ENCODE data around the gene PLAAT3. TPM values are rescaled to one million over a fixed set of nuclear protein-coding genes. Genes with fewer than 3 reads are reported as not detected.

PLAAT3 gene
- total RNA-seq, 4 donors from 2014 or later, result 0.57 to 15.4 (median 4.5) TPM

DNA sequence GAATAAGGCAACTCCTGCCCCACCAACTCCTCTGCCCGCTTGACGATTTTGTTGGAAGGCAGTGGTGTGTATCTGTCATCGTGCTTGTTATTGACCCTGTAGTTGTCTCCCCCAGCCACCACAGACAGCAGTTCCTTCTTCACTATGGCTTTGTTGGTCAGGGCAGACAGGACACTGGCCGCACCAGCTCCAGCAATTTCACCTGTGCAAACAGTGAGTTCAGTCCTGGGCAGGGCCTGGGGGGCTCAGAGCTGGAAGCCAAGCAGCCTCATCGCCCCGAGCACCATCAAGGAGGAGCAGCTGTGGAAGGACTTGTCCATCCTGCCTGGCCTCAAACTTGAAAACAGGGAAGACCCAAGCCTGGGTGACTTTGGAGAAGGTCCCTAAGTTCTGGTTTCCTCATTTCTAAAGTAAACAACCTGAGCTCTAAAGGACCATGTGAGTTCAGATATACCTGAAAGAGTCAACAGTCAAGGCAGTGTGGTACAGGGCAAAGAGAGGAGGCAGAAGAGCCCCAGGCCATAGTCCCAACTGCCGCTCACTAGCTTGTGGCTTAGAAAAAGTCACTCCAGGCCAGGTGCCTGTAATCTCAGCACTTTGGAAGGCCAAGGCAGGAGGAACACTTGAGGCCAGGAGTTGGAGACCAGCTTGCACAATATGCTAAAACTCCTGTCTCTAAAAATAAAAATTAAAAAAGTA lies 55.6 kb downstream of the PLAAT3 start:
- WGBS, 2 donors, result 89 to 96% methylated on average over 4 of the region's 7 CpGs
- intact Hi-C loops (cut with DNase I), result no loop called here
- TF ChIP-seq, protein P1, sequence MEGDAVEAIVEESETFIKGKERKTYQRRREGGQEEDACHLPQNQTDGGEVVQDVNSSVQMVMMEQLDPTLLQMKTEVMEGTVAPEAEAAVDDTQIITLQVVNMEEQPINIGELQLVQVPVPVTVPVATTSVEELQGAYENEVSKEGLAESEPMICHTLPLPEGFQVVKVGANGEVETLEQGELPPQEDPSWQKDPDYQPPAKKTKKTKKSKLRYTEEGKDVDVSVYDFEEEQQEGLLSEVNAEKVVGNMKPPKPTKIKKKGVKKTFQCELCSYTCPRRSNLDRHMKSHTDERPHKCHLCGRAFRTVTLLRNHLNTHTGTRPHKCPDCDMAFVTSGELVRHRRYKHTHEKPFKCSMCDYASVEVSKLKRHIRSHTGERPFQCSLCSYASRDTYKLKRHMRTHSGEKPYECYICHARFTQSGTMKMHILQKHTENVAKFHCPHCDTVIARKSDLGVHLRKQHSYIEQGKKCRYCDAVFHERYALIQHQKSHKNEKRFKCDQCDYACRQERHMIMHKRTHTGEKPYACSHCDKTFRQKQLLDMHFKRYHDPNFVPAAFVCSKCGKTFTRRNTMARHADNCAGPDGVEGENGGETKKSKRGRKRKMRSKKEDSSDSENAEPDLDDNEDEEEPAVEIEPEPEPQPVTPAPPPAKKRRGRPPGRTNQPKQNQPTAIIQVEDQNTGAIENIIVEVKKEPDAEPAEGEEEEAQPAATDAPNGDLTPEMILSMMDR (IDR thresholded peaks at IDR 0.05), result no peak
- no peak for TF ChIP-seq POLR2A (IDR thresholded peaks at IDR 0.05)
- Histone ChIP-seq H3K36me3 (no peaks in the 10 kb centered on the region), H3K27me3 (no peaks in the 10 kb centered on the region), H3K4me1 (peaks cover 5 to 20% (median 8%) of the 10 kb centered on the region in 3 donors), H3K4me3 (no peak overlapping the region), H3K27ac (no peak overlapping the region), H3K9me3 (no peaks in the 10 kb centered on the region)
- no peak for DNase-seq

DNA sequence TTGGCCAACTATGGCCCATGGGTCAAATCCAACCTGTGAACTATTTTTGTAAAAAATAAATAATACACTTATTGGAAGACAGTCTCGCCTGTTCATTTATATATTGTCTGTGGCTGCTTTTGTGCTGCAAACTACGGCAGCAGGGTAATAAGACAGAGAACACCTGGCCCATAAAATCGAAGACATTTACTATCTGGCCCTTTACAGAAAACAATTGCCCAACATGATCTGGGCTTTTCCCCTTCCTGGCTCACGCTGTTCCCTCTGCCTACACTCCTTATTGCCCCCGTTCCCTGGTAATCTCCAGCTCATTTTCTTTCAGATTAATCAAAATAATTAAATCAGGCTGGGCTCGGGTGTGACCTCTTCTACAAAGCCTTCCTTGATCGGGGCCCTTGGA lies 56.7 kb downstream of the PLAAT3 start:
- TF ChIP-seq POLR2A (IDR thresholded peaks at IDR 0.05), result no peak
- TF ChIP-seq, protein P1 (IDR thresholded peaks at IDR 0.05), result no peak

DNA sequence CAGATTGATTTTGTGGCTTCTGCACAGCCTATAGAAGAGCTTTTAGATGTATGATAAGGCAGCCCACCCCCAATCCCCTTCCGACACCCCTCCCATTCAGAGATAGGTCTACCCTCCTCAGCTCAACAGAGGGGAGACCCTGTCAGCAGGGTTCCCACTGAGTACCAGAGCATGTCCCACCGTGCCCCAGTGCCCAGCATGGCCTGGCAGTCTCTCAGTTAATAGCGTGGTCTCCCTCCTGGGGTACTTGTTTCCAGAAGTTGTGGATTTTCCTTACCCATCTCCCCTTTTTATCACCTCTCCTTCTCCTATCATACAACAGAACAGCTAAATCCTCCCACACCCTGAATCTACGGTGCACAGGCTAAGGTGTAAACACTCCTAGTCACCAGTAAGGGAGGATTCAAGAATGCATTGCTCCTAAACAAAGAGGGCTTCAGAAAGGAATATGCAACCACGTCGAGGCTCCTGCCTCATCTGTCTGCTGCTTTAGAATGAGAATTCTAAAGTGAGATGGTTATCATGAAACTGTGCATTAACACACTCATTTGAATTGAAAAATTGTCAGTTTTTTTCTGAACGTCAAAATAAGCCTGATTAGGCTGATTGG lies 57.7 kb downstream of the PLAAT3 start:
- H3K27ac ChIP-seq, result no peak overlapping the region
- H3K36me3 ChIP-seq, result no peaks in the 10 kb centered on the region
- H3K9me3 ChIP-seq, result no peaks in the 10 kb centered on the region
- TF ChIP-seq, protein P1 (IDR thresholded peaks at IDR 0.05), result no peak
- no peak for TF ChIP-seq POLR2A (IDR thresholded peaks at IDR 0.05)
- H3K4me1 ChIP-seq, result peaks cover 5 to 31% (median 8%) of the 10 kb centered on the region in 3 donors
- no peaks in the 10 kb centered on the region for H3K27me3 ChIP-seq
- H3K4me3 ChIP-seq, result no peak overlapping the region
- DNase-seq, result no peak
- intact Hi-C loops (cut with DNase I), result no loop called here
- WGBS, 2 donors, result 72 to 82% methylated on average over 6 to 7 of the region's 7 CpGs

More for the DNA sequence above, 56.7 kb downstream of the PLAAT3 start:
- H3K4me3 ChIP-seq, result no peak overlapping the region
- intact Hi-C loops (cut with DNase I), result no loop called here
- peaks cover 5 to 30% (median 8%) of the 10 kb centered on the region in 3 donors for H3K4me1 ChIP-seq
- no peaks in the 10 kb centered on the region for H3K36me3 ChIP-seq
- H3K27me3 ChIP-seq, result no peaks in the 10 kb centered on the region
- 64 to 67% methylated on average over 7 of the region's 7 CpGs for WGBS, 2 donors
- H3K27ac ChIP-seq, result no peak overlapping the region
- no peaks in the 10 kb centered on the region for H3K9me3 ChIP-seq
- DNase-seq, result no peak

DNA sequence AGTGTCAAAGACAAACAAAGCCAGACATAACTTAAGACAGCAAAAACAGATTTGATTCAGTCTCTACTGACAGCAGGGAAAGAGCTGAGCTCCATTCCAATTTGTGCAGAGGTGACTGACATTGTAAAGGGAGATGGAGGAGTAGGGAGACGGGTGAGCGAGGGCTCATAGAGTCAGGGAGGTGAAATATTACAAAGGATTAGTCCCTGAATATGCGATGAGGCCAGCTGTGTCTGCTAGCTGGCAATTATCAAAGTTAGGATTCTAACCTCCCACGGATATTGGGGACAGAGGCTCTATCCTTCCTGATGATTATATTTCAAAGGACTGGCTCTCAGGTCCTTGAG lies 59.4 kb downstream of the PLAAT3 start:
- 70 to 78% methylated on average over 4 of the region's 4 CpGs for WGBS, 2 donors
- H3K4me1 ChIP-seq, result peaks cover 0 to 16% (median 0%) of the 10 kb centered on the region in 3 donors
- no peak for TF ChIP-seq POLR2A (IDR thresholded peaks at IDR 0.05)
- TF ChIP-seq, protein P1 (IDR thresholded peaks at IDR 0.05), result no peak
- no peaks in the 10 kb centered on the region for H3K9me3 ChIP-seq
- DNase-seq, result no peak
- H3K36me3 ChIP-seq, result no peaks in the 10 kb centered on the region
- H3K27me3 ChIP-seq, result no peaks in the 10 kb centered on the region
- H3K27ac ChIP-seq, result no peak overlapping the region
- intact Hi-C loops (cut with DNase I), result no loop called here
- no peak overlapping the region for H3K4me3 ChIP-seq

DNA sequence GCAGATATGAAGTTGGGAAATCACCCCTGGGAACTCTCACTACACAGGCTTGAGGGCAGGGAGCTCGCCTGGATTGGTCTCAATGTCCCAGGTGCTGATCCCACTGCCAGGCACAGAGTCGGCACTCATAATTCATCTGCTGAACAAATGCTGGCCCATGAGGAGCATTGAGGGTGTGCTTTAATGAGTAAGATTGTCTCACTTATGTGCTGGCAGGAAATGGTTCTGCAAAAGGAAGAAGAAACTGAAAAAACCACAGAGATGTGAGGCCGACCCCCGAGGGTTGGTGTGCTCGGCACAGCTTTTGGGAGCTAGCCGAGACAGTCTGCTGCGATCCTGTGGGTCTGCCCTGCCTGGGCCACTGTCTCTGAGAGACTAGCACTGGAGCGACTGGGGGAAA lies 60.5 kb downstream of the PLAAT3 start:
- H3K27me3 ChIP-seq, result no peaks in the 10 kb centered on the region
- no peak overlapping the region for H3K4me3 ChIP-seq
- H3K9me3 ChIP-seq, result no peaks in the 10 kb centered on the region
- intact Hi-C loops (cut with DNase I), result no loop called here
- TF ChIP-seq, protein P1 (IDR thresholded peaks at IDR 0.05), result no peak
- no peak for TF ChIP-seq POLR2A (IDR thresholded peaks at IDR 0.05)
- WGBS, 2 donors, result 50 to 66% methylated on average over 1 to 8 of the region's 8 CpGs
- H3K27ac ChIP-seq, result peak overlapping the region in 3 of 4 donors; percentile 22 to 39 (median 23)
- DNase-seq, result no peak
- H3K4me1 ChIP-seq, result peaks cover 0 to 16% (median 0%) of the 10 kb centered on the region in 3 donors
- no peaks in the 10 kb centered on the region for H3K36me3 ChIP-seq
